AG04450 (cell line): ENCODE measurements around the gene SLC2A4. TPM values are rescaled to one million over a fixed set of nuclear protein-coding genes. Genes with fewer than 3 reads are reported as not detected.

Experiments
- CTCF ChIA-PET: fragments of 300-600, 350-600 bp; formaldehyde crosslinking; extraction: SDS; loops from one replicate; lab custom pipeline; 2022; ENCODE audit warnings: antibody characterized with exemption, inconsistent platforms; lab: Charles Lee
- POLR2A ChIA-PET: fragments of 350-600 bp; formaldehyde crosslinking; extraction: SDS; loops from one replicate; lab custom pipeline; 2021; ENCODE audit warnings: antibody characterized with exemption, inconsistent platforms; lab: Yijun Ruan, JAX
- DNase-seq: peaks from one replicate; pipeline ENCODE4 v3.0.0-alpha.2; 2011; ENCODE audit warnings: low read depth, low spot score
- H3K27ac ChIP-seq: one replicate; pipeline ENCODE4 v1.5.1; 2012; ENCODE audit warnings: low read depth, low read length, control low read depth
- H3K27me3 ChIP-seq: one replicate; pipeline ENCODE4 v1.6.0; 2012; ENCODE audit warnings: low read length; ENCODE audit not compliant: control insufficient read depth, insufficient read depth
- H3K4me3 ChIP-seq: 2 replicates; pipeline ENCODE4 v1.5.1; 2011; ENCODE audit warnings: mild to moderate bottlenecking, low read depth, low read length, control low read depth
- H3K9me3 ChIP-seq: 2 replicates; pipeline ENCODE4 v1.5.1; 2012; ENCODE audit warnings: low read length; ENCODE audit not compliant: control insufficient read depth, insufficient read depth
- CTCF ChIP-seq: IDR thresholded peaks from 2 replicates; pipeline ENCODE4 v1.5.1; 2011; ENCODE audit warnings: low read depth, low read length, control low read depth, inconsistent platforms
- polyA plus RNA-seq: library from polyadenylated mRNA; depleted of rRNA; stranded (reverse); fragments of >200 nt; gene quantifications from 2 replicates; pipeline ENCODE4 v1.2.3, GENCODE V29; 2011

SLC2A4 gene
- polyA plus RNA-seq, 1 experiment, result 0.21 TPM

- TF ChIP-seq CTCF, result no peak
- Histone ChIP-seq H3K9me3 (no peaks in the 10 kb centered on the region; the same call in 1 of the 2 replicates), H3K27me3 (peaks cover 40% of the 10 kb centered on the region), H3K27ac (no peak overlapping the region), H3K4me3 (peak overlapping the region; percentile 55)
- POLR2A ChIA-PET, result interaction anchor here (1.4 kb wide), 1 partner anchor 31 kb away, joined by 5 read pairs; no protein-coding TSS in a partner anchor
- DNase-seq, result no peak
- CTCF ChIA-PET, result interaction anchor here (0.6 to 5.0 kb wide), 6 partner anchors 9 to 237 kb away, joined by 3 to 65 read pairs (median 4); no protein-coding TSS in a partner anchor
Measured at GRCh38 chr17:7281953-7282751, 634 bp downstream of the SLC2A4 start.

- Histone ChIP-seq H3K27me3 (peaks cover 47% of the 10 kb centered on the region), H3K4me3 (no peak overlapping the region), H3K9me3 (no peaks in the 10 kb centered on the region; the same call in 1 of the 2 replicates), H3K27ac (no peak overlapping the region)
- ChIA-PET CTCF (interaction anchor here (0.7 to 5.0 kb wide), 4 partner anchors 9 to 67 kb away, joined by 3 to 65 read pairs (median 3); no protein-coding TSS in a partner anchor), POLR2A (no interaction called here)
- TF ChIP-seq CTCF, result no peak
- DNase-seq, result no peak
Measured at GRCh38 chr17:7282752-7283321, 1.3 kb downstream of the SLC2A4 start.

GRCh38 chr17:7283471-7284216 is 2.1 kb downstream of the SLC2A4 start:
- no peak for DNase-seq
- TF ChIP-seq CTCF, result no peak
- Histone ChIP-seq H3K9me3 (no peaks in the 10 kb centered on the region; the same call in 1 of the 2 replicates), H3K27me3 (peaks cover 54% of the 10 kb centered on the region), H3K27ac (no peak overlapping the region), H3K4me3 (no peak overlapping the region)
- ChIA-PET POLR2A (no interaction called here), CTCF (interaction anchor here (1.6 to 5.0 kb wide), 2 partner anchors 13 to 66 kb away, joined by 3 to 65 read pairs; no protein-coding TSS in a partner anchor)

GRCh38 chr17:7284911-7285310 is 3.4 kb downstream of the SLC2A4 start:
- no peak for TF ChIP-seq CTCF
- CTCF ChIA-PET, result interaction anchor here (1.4 to 3.4 kb wide), 2 partner anchors 11 to 275 kb away, joined by 5 to 17 read pairs; no protein-coding TSS in a partner anchor
- Histone ChIP-seq H3K9me3 (no peaks in the 10 kb centered on the region; the same call in 1 of the 2 replicates), H3K4me3 (no peak overlapping the region), H3K27me3 (peaks cover 64% of the 10 kb centered on the region), H3K27ac (no peak overlapping the region)
- no peak for DNase-seq
- POLR2A ChIA-PET, result no interaction called here
